HL-60 (cell line): ENCODE measurements around the gene HIVEP1.

Source experiments
- DNase-seq, 2 experiments: peaks; one replicate each; pipeline ENCODE4 v3.0.0-alpha.2; 2010 to 2020; ENCODE audit warnings: low read depth in 1 of 2, low spot score in 1 of 2
- H3K27ac ChIP-seq: fragments of 250-450 bp; sonication (Bioruptor Pico); replicated peaks from 2 replicates; pipeline ENCODE4 v1.5.1; 2020; ENCODE audit warnings: mild to moderate bottlenecking, moderate library complexity
- H3K27me3 ChIP-seq: fragments of 250-450 bp; sonication (Bioruptor Pico); 2 replicates; pipeline ENCODE4 v1.5.1; 2021; ENCODE audit warnings: mild to moderate bottlenecking, moderate library complexity; ENCODE audit not compliant: insufficient read depth, poor library complexity, severe bottlenecking
- H3K4me3 ChIP-seq: replicated peaks from 2 replicates; pipeline ENCODE4 v1.5.1; 2011; ENCODE audit warnings: mild to moderate bottlenecking, control low read depth, low read length; ENCODE audit not compliant: insufficient read depth
- GABPA ChIP-seq: IDR thresholded peaks from 2 replicates; pipeline ENCODE4 v1.6.1; 2012; ENCODE audit warnings: low read depth
- POLR2AphosphoS5 ChIP-seq: IDR thresholded peaks from 2 replicates; pipeline ENCODE4 v1.6.1; 2012; ENCODE audit warnings: low read depth
- SPI1 ChIP-seq: IDR thresholded peaks from 2 replicates; pipeline ENCODE4 v1.6.1; 2012; ENCODE audit warnings: low read depth, mild to moderate bottlenecking, borderline replicate concordance
- TF ChIP-seq, protein P1 (sequence below): IDR thresholded peaks from 2 replicates; pipeline ENCODE4 v1.6.1; 2012; ENCODE audit warnings: low read depth; ENCODE audit not compliant: insufficient replicate concordance
- TF ChIP-seq, protein P2 (sequence below): IDR thresholded peaks from one replicate; pipeline ENCODE4 v1.5.1; 2011; ENCODE audit warnings: low read length, control low read depth, inconsistent platforms; ENCODE audit not compliant: insufficient read depth

The HIVEP1 gene

DNA sequence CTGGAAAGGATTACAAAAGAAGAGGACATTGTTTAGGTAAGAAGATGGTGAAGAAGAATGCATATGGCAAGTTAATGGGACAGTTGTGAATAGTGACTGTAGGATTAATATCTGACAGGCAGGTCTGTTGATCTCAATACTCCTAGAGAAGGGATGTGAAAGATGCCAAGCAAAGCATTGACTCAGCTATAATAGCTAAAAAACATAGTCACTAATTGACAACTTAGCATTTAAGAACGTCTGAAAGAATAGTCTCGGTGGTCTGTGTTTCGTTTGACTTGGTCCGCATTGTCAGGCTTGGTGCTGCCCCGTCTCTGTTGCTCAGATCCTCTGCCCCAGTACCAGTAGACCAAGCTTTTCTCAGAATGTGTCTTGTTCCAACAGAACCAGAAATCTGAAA is 65.9 kb downstream of the HIVEP1 start:
- TF ChIP-seq, protein P1, sequence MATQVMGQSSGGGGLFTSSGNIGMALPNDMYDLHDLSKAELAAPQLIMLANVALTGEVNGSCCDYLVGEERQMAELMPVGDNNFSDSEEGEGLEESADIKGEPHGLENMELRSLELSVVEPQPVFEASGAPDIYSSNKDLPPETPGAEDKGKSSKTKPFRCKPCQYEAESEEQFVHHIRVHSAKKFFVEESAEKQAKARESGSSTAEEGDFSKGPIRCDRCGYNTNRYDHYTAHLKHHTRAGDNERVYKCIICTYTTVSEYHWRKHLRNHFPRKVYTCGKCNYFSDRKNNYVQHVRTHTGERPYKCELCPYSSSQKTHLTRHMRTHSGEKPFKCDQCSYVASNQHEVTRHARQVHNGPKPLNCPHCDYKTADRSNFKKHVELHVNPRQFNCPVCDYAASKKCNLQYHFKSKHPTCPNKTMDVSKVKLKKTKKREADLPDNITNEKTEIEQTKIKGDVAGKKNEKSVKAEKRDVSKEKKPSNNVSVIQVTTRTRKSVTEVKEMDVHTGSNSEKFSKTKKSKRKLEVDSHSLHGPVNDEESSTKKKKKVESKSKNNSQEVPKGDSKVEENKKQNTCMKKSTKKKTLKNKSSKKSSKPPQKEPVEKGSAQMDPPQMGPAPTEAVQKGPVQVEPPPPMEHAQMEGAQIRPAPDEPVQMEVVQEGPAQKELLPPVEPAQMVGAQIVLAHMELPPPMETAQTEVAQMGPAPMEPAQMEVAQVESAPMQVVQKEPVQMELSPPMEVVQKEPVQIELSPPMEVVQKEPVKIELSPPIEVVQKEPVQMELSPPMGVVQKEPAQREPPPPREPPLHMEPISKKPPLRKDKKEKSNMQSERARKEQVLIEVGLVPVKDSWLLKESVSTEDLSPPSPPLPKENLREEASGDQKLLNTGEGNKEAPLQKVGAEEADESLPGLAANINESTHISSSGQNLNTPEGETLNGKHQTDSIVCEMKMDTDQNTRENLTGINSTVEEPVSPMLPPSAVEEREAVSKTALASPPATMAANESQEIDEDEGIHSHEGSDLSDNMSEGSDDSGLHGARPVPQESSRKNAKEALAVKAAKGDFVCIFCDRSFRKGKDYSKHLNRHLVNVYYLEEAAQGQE, result no peak
- no peak for TF ChIP-seq GABPA
- TF ChIP-seq, protein P2, sequence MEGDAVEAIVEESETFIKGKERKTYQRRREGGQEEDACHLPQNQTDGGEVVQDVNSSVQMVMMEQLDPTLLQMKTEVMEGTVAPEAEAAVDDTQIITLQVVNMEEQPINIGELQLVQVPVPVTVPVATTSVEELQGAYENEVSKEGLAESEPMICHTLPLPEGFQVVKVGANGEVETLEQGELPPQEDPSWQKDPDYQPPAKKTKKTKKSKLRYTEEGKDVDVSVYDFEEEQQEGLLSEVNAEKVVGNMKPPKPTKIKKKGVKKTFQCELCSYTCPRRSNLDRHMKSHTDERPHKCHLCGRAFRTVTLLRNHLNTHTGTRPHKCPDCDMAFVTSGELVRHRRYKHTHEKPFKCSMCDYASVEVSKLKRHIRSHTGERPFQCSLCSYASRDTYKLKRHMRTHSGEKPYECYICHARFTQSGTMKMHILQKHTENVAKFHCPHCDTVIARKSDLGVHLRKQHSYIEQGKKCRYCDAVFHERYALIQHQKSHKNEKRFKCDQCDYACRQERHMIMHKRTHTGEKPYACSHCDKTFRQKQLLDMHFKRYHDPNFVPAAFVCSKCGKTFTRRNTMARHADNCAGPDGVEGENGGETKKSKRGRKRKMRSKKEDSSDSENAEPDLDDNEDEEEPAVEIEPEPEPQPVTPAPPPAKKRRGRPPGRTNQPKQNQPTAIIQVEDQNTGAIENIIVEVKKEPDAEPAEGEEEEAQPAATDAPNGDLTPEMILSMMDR, result no peak
- no peak for TF ChIP-seq POLR2AphosphoS5
- TF ChIP-seq SPI1, result no peak
- H3K27me3 ChIP-seq, result no peaks in the 10 kb centered on the region
- no peak for DNase-seq
- no peak overlapping the region for H3K27ac ChIP-seq
- H3K4me3 ChIP-seq, result no peak overlapping the region

DNA sequence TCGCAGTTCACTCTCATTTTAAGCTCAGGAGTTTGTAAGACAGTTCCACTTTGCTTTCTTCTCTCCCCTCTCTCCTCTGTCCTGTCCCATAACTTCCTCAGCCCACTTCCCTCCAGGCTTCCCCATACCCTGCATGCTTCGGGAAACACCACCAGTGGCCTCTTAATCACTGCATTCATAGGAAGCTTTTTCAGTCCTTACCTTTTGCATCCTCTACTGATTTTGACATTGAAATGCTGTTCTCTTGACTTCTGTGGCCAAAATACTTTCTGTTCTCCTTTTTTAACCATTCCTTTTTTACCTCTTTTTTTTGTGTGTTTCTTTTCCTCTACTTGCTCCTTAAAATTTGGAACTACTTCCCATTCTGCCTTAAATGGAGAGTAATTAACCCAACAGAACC is 69.7 kb downstream of the HIVEP1 start:
- no peak for DNase-seq
- Histone ChIP-seq H3K27ac (no peak overlapping the region), H3K27me3 (no peaks in the 10 kb centered on the region), H3K4me3 (no peak overlapping the region)
- TF ChIP-seq, protein P2, result no peak
- TF ChIP-seq SPI1, result no peak
- TF ChIP-seq GABPA, result no peak
- TF ChIP-seq, protein P1, result no peak

DNA sequence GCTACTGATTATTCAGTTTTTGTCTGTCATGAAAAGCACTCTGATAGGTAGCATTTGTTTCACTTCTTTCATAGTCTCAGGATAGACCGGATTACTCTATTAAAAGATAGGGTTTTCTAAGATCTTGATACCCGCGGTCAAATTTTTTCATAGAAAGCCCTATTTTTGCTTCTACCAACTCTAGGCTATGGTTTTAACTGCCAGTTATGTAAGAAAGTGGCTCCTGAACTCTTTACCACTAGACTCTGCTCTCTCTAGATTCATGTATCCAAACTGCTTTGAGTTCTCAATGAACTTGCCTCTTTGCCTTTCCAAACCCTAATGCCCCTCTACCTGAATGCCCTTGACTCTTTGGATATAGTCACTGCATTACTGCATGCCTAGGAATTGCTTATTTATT is 70.3 kb downstream of the HIVEP1 start:
- TF ChIP-seq POLR2AphosphoS5, result no peak
- Histone ChIP-seq H3K27me3 (no peaks in the 10 kb centered on the region), H3K4me3 (no peak overlapping the region), H3K27ac (no peak overlapping the region)
- DNase-seq, result no peak

DNA sequence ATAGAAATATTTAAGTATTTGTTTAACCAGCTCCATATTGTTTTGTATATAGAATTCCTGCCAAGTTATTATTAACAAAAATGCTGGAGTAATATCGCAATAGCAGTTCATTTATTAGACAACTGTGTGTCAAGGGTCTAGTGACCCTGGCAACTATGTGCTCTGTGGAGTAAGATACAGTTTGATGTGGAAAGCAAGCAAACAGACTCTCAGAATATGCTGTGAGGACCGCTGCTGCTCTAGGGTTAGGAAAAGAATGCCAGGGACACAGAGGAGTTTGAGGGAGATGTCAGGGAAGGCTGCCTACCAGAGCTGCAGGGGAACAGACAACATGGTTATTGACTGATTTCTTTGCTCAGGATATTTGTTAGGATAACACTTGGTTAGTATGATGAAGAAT is 71.2 kb downstream of the HIVEP1 start:
- no peak overlapping the region for H3K27ac ChIP-seq
- TF ChIP-seq GABPA (no peak), SPI1 (no peak), POLR2AphosphoS5 (no peak)
- TF ChIP-seq, protein P1, result no peak
- TF ChIP-seq, protein P2, result no peak
- no peak overlapping the region for H3K4me3 ChIP-seq
- no peaks in the 10 kb centered on the region for H3K27me3 ChIP-seq
- no peak for DNase-seq
